Hepatocyte (in vitro differentiated cells): Measurements from ENCODE around the gene PCNT.

Source experiments
- EZH2 ChIP-seq: fragments of 200-600 bp; sonication (generic); IDR thresholded peaks from 2 replicates; pipeline ENCODE4 v1.6.1; 2016; ENCODE audit warnings: antibody characterized with exemption, mild to moderate bottlenecking, borderline replicate concordance
- EZH2phosphoT487 ChIP-seq: fragments of 200-600 bp; sonication (generic); IDR thresholded peaks from one replicate; pipeline ENCODE4 v1.6.1; 2018; ENCODE audit warnings: antibody characterized with exemption, mild to moderate bottlenecking, low read depth, moderate library complexity; ENCODE audit not compliant: unreplicated experiment, severe bottlenecking

DNA sequence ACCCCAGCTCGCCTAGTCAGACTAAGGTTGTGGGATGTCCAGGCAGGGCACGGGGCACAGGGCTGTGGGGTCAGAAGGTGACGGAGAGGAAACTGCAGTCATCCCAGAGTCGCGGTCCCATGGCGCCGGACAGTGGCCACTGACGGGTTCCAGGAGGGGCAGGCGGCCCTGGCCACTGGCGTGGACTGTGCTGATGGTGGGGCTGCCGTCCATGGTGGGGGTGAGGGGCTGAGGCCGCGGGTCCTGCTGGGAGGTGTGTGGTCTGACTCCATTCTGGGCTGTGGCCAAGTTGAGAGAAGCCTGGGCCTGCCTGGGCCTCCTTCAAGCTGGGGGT, 32.0 kb downstream of the PCNT start:
- TF ChIP-seq EZH2phosphoT487 (no peak), EZH2 (no peak)
